ENCODE data around the gene HPD.

HPD gene

GRCh38 chr12:121823101-121823726, 35.4 kb downstream of the HPD start:
- no peak overlapping the region for H3K4me3 ChIP-seq (ENCODE audit: low read depth, low read length)
- TF ChIP-seq CTCF (IDR thresholded peaks at IDR 0.05; ENCODE audit: low read depth, low read length), result no peak
- no peak for TF ChIP-seq POLR2A (IDR thresholded peaks at IDR 0.05; ENCODE audit: extremely low read depth, insufficient read length)
- TF ChIP-seq MYC (IDR thresholded peaks at IDR 0.05; ENCODE audit: low read depth, low read length), result no peak
- no peak for TF ChIP-seq MAX (IDR thresholded peaks at IDR 0.05; ENCODE audit: low read depth, low read length)
- no peak for DNase-seq (ENCODE audit: low read depth)

GRCh38 chr12:121822393-121823100, 36.1 kb downstream of the HPD start:
- no peak for DNase-seq (ENCODE audit: low read depth)
- no peak for TF ChIP-seq CTCF (IDR thresholded peaks at IDR 0.05; ENCODE audit: low read depth, low read length)
- TF ChIP-seq POLR2A (IDR thresholded peaks at IDR 0.05; ENCODE audit: extremely low read depth, insufficient read length), result no peak
- no peak for TF ChIP-seq MAX (IDR thresholded peaks at IDR 0.05; ENCODE audit: low read depth, low read length)
- no peak for TF ChIP-seq MYC (IDR thresholded peaks at IDR 0.05; ENCODE audit: low read depth, low read length)
- no peak overlapping the region for H3K4me3 ChIP-seq (ENCODE audit: low read depth, low read length)

GRCh38 chr12:121820056-121820455, 38.6 kb downstream of the HPD start:
- TF ChIP-seq MYC (IDR thresholded peaks at IDR 0.05; ENCODE audit: low read depth, low read length), result no peak
- TF ChIP-seq POLR2A (IDR thresholded peaks at IDR 0.05; ENCODE audit: extremely low read depth, insufficient read length), result no peak
- TF ChIP-seq CTCF (IDR thresholded peaks at IDR 0.05; ENCODE audit: low read depth, low read length), result no peak
- TF ChIP-seq MAX (IDR thresholded peaks at IDR 0.05; ENCODE audit: low read depth, low read length), result no peak
- DNase-seq (ENCODE audit: low read depth), result no peak
- no peak overlapping the region for H3K4me3 ChIP-seq (ENCODE audit: low read depth, low read length)

GRCh38 chr12:121819212-121819949, 39.3 kb downstream of the HPD start:
- DNase-seq (ENCODE audit: low read depth), result no peak
- H3K4me3 ChIP-seq (ENCODE audit: low read depth, low read length), result no peak overlapping the region
- TF ChIP-seq MAX (IDR thresholded peaks at IDR 0.05; ENCODE audit: low read depth, low read length) (no peak), MYC (IDR thresholded peaks at IDR 0.05; ENCODE audit: low read depth, low read length) (no peak), POLR2A (IDR thresholded peaks at IDR 0.05; ENCODE audit: extremely low read depth, insufficient read length) (no peak), CTCF (IDR thresholded peaks at IDR 0.05; ENCODE audit: low read depth, low read length) (no peak)

- TF ChIP-seq MAX (IDR thresholded peaks at IDR 0.05; ENCODE audit: low read depth, low read length) (no peak), POLR2A (IDR thresholded peaks at IDR 0.05; ENCODE audit: extremely low read depth, insufficient read length) (no peak), CTCF (IDR thresholded peaks at IDR 0.05; ENCODE audit: low read depth, low read length) (no peak), MYC (IDR thresholded peaks at IDR 0.05; ENCODE audit: low read depth, low read length) (no peak)
- DNase-seq (ENCODE audit: low read depth), result no peak
- H3K4me3 ChIP-seq (ENCODE audit: low read depth, low read length), result no peak overlapping the region
These were observed 41.0 kb downstream of the HPD start for GRCh38 chr12:121817648-121818043.
